Stromal cell of bone marrow (primary cell): Measurements from ENCODE around the gene FRMPD2.
"Not testable (repeated sequence)": the region's sequence is repeated elsewhere in the genome, so short reads cannot be mapped to it uniquely, and the experiment has no call there.

Experiments
- DNase-seq: peaks from one replicate; pipeline ENCODE4 v3.0.0-alpha.2; 2012; ENCODE audit warnings: low read depth

The FRMPD2 gene

GRCh38 chr10:48252354-48252650, 22.2 kb downstream of the FRMPD2 start:
- no peak for DNase-seq

- DNase-seq, result no peak
Observed at GRCh38 chr10:48251525-48252353, 22.8 kb downstream of the FRMPD2 start.

GRCh38 chr10:48251152-48251524, 23.4 kb downstream of the FRMPD2 start:
- no peak for DNase-seq

GRCh38 chr10:48249763-48250351, 24.6 kb downstream of the FRMPD2 start:
- no peak for DNase-seq

GRCh38 chr10:48249004-48249762, 25.3 kb downstream of the FRMPD2 start:
- no peak for DNase-seq

- DNase-seq, result no peak
Observed at GRCh38 chr10:48248462-48248861, 26.0 kb downstream of the FRMPD2 start.

GRCh38 chr10:48247680-48248079, 26.8 kb downstream of the FRMPD2 start:
- DNase-seq, result peak; percentile 11

- DNase-seq, result no peak
Observed at GRCh38 chr10:48246501-48246900, 28.0 kb downstream of the FRMPD2 start.

GRCh38 chr10:48245977-48246376, 28.5 kb downstream of the FRMPD2 start:
- DNase-seq, result no peak

GRCh38 chr10:48243921-48244320, 30.6 kb downstream of the FRMPD2 start:
- DNase-seq, result not testable (repeated sequence)

- DNase-seq, result no peak
Observed at GRCh38 chr10:48243487-48243886, 31.0 kb downstream of the FRMPD2 start.

- no peak for DNase-seq
Observed at GRCh38 chr10:48242171-48242904, 32.2 kb downstream of the FRMPD2 start.

- DNase-seq, result no peak
Observed at GRCh38 chr10:48241332-48241731, 33.2 kb downstream of the FRMPD2 start.

- no peak for DNase-seq
Observed at GRCh38 chr10:48240196-48240595, 34.3 kb downstream of the FRMPD2 start.

GRCh38 chr10:48239618-48240017, 34.9 kb downstream of the FRMPD2 start:
- DNase-seq, result no peak

- DNase-seq, result no peak
Observed at GRCh38 chr10:48238826-48239520, 35.5 kb downstream of the FRMPD2 start.

- no peak for DNase-seq
Observed at GRCh38 chr10:48237259-48238250, 36.9 kb downstream of the FRMPD2 start.

- DNase-seq, result no peak
Observed at GRCh38 chr10:48236199-48236621, 38.3 kb downstream of the FRMPD2 start.

- no peak for DNase-seq
Observed at GRCh38 chr10:48235501-48235900, 39.0 kb downstream of the FRMPD2 start.

- DNase-seq, result no peak
Observed at GRCh38 chr10:48234787-48235186, 39.7 kb downstream of the FRMPD2 start.

- DNase-seq, result no peak
Observed at GRCh38 chr10:48234295-48234694, 40.2 kb downstream of the FRMPD2 start.
